K562 (cell line): Measurements from ENCODE around the gene IL17RC. TPM values are rescaled to one million over a fixed set of nuclear protein-coding genes. Genes with fewer than 3 reads are reported as not detected.

Source experiments
- FOXK1 ChIP-seq: sonication (generic); formaldehyde crosslinking; IDR thresholded peaks from 2 replicates; pipeline ENCODE4 v1.8.0; 2022; ENCODE audit warnings: missing genetic modification reagents, mild to moderate bottlenecking, borderline replicate concordance
- FOXP4 ChIP-seq: sonication (generic); formaldehyde crosslinking; IDR thresholded peaks from 2 replicates; pipeline ENCODE4 v1.8.0; 2022; ENCODE audit warnings: mild to moderate bottlenecking, missing genetic modification reagents, borderline replicate concordance
- HCFC1 ChIP-seq: IDR thresholded peaks from 2 replicates; pipeline ENCODE4 v1.6.1; 2012; ENCODE audit warnings: low read depth, low read length, improper control_type of control experiment
- HDGF ChIP-seq: fragments of 450-650 bp; IDR thresholded peaks from 2 replicates; pipeline ENCODE4 v1.6.1; 2016
- JUN ChIP-seq, 2 experiments: sonication (generic) in 1 of 2; formaldehyde crosslinking in 1 of 2; IDR thresholded peaks; 2 replicates each; pipeline versions ENCODE4 v1.6.1 to v1.8.0; 2012 to 2022; ENCODE audit warnings: borderline replicate concordance in 2 of 2, mild to moderate bottlenecking in 2 of 2, improper control_type of control experiment in 1 of 2, low read depth in 1 of 2, low read length in 1 of 2, missing genetic modification reagents in 1 of 2
- KAT8 ChIP-seq: fragments of 450-650 bp; IDR thresholded peaks from 2 replicates; pipeline ENCODE4 v1.6.1; 2016; ENCODE audit warnings: low read depth, mild to moderate bottlenecking
- LCOR ChIP-seq: sonication (generic); formaldehyde crosslinking; IDR thresholded peaks from 2 replicates; pipeline ENCODE4 v1.8.0; 2022; ENCODE audit warnings: mild to moderate bottlenecking, missing genetic modification reagents
- NFXL1 ChIP-seq: fragments of 450-650 bp; formaldehyde crosslinking; IDR thresholded peaks from 2 replicates; pipeline ENCODE4 v1.4.0; 2021; ENCODE audit warnings: mild to moderate bottlenecking
- RBM34 ChIP-seq: fragments of 200-400 bp; formaldehyde crosslinking; IDR thresholded peaks from 2 replicates; pipeline ENCODE4 v1.6.1; 2018; ENCODE audit warnings: low read length, borderline replicate concordance; ENCODE audit not compliant: insufficient read depth
- SLC30A9 ChIP-seq: fragments of 250-450 bp; sonication (Bioruptor Pico); IDR thresholded peaks from 2 replicates; pipeline ENCODE4 v1.8.0; 2022; ENCODE audit warnings: mild to moderate bottlenecking, moderate library complexity
- SRF ChIP-seq, 2 experiments: fragments of 250-450, 450-650 bp in 1 of 2; sonication (Bioruptor Pico) in 1 of 2; sonication (generic) in 1 of 2; formaldehyde crosslinking; IDR thresholded peaks; 2 replicates each; pipeline versions ENCODE4 v1.5.0 to v1.5.1; 2020 to 2022; ENCODE audit warnings: mild to moderate bottlenecking in 1 of 2, missing genetic modification reagents in 1 of 2
- ZBTB17 ChIP-seq: fragments of 450-650 bp; formaldehyde crosslinking; IDR thresholded peaks from 2 replicates; pipeline ENCODE4 v1.4.0; 2020; ENCODE audit warnings: mild to moderate bottlenecking
- ZNF318 ChIP-seq, 2 experiments: fragments of 450-650 bp; IDR thresholded peaks; 2 replicates each; pipeline ENCODE4 v1.6.1; 2016; ENCODE audit warnings: mild to moderate bottlenecking in 2 of 2, borderline replicate concordance in 1 of 2, low read depth in 1 of 2, moderate library complexity in 1 of 2
- ZNF512 ChIP-seq: IDR thresholded peaks from 2 replicates; pipeline ENCODE4 v1.6.1; 2016; ENCODE audit warnings: missing genetic modification characterization, missing compliant biosample characterization
- polyA plus RNA-seq, 8 experiments: library from polyadenylated mRNA; depleted of rRNA in 4 of 8; stranded (reverse) in 5 of 8; unstranded in 3 of 8; fragments of >200 nt; fragmentation: Nextera tagmentation in 2 of 8; fragmentation: Illumina TruSeq in 1 of 8; extraction: Ambion mirVana in 2 of 8; extraction: Trizol in 1 of 8; gene quantifications; 2 replicates each; pipeline versions ENCODE4 v1.2.1 to v1.2.3, GENCODE V29; 2011 to 2014; ENCODE audit warnings: inconsistent platforms in 1 of 8, missing spikeins in 1 of 8
- total RNA-seq, 7 experiments: library from RNA; depleted of rRNA in 6 of 7; stranded (reverse); fragments of >200 nt in 6 of 7; fragmentation: Illumina TruSeq in 2 of 7; extraction: Trizol in 2 of 7; gene quantifications; 2 replicates each; pipeline versions ENCODE4 v1.2.1 to v1.2.3, GENCODE V29; 2011 to 2021; ENCODE audit warnings: low replicate concordance in 1 of 7

Gene IL17RC
- total and polyA plus RNA-seq, 9 of the 15 experiments (the other 6 are each of a cell fraction or from before 2014, with no cell fraction given): 0.15 to 11.4 (median 7.1) TPM; not detected in 1

- TF ChIP-seq ZNF318 (IDR thresholded peaks at IDR 0.05; ENCODE audit: borderline replicate concordance in 1 of 2, low read depth in 1 of 2) (no peak), LCOR (CRISPR knock-in tag) (no peak), RBM34 (no peak), FOXP4 (CRISPR knock-in tag) (no peak), SLC30A9 (CRISPR knock-in tag) (no peak), ZNF512 (tag) (no peak), HCFC1 (0 out of 2 replicates have a peak, but pooled peaks have one; percentile 7), HDGF (no peak), FOXK1 (CRISPR knock-in tag) (no peak), JUN (IDR thresholded peaks at IDR 0.05; ENCODE audit: borderline replicate concordance, low read depth, low read length) (no peak), JUN (CRISPR knock-in tag; IDR thresholded peaks at IDR 0.05; ENCODE audit: borderline replicate concordance) (no peak), ZBTB17 (CRISPR knock-in tag) (0 out of 2 replicates have a peak, but pooled peaks have one; percentile 24), KAT8 (no peak), NFXL1 (no peak), SRF (CRISPR knock-in tag; IDR thresholded peaks at IDR 0.05) (no peak)
Observed at GRCh38 chr3:9934235-9934621, 17.3 kb downstream of the IL17RC start (continued).
